ENCODE results near the gene KLHL17. TPM values are rescaled to one million over a fixed set of nuclear protein-coding genes. Genes with fewer than 3 reads are reported as not detected.

KLHL17 gene
- total RNA-seq, 1 experiment from 2014 or later = 41.4 TPM

DNA sequence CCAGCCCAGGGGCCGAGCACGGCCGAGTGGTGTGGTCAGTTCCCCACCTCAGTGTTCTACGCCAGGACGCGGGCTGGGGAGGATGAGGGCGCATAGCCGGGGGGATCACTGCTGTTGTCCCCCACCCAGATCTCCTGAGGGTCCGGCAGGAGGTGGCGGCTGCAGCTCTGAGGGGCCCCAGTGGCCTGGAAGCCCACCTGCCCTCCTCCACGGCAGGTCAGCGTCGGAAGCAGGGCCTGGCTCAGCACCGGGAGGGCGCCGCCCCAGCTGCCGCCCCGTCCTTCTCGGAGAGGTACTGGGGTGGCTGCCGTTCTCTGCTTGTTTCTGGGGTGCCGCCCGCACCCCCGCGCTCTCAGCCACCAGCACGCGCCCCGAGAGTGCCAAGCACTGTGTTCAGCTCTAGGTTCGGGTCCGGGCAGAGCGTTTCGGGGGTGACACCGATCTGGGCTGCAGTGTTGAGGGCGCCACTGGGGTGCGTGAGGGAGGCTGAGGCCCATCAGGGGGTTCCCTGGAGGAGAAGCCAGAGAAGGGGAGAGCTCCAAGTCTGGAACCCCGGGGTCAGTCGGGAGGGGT lies 19.3 kb upstream of the KLHL17 start:
- peaks cover 3 to 39% of the 10 kb centered on the region in 2 experiments for H3K4me1 Mint-ChIP-seq
- no peak overlapping the region for H3K4ac ChIP-seq (ENCODE audit: low read depth, low read length)
- no peak overlapping the region for H3K23ac ChIP-seq (ENCODE audit: insufficient read length, low read depth, low read length)
- H2BK15ac ChIP-seq (ENCODE audit: low read depth, low read length) = no peak overlapping the region
- H2BK120ac ChIP-seq (ENCODE audit: low read depth, low read length, poor library complexity, severe bottlenecking) = no peak overlapping the region
- H2BK12ac ChIP-seq (ENCODE audit: insufficient read length, low read depth, low read length) = no peak overlapping the region
- H3K27ac Mint-ChIP-seq = no peak overlapping the region
- no peak overlapping the region for H4K5ac ChIP-seq (ENCODE audit: insufficient read length, low read depth, low read length)
- H3K36me3 Mint-ChIP-seq (ENCODE audit: insufficient read depth in 1 of 3, low read depth in 3 of 3) = peaks cover 8 to 20% (median 12%) of the 10 kb centered on the region in 3 experiments
- H3K56ac ChIP-seq (ENCODE audit: insufficient read length, low read depth, low read length) = no peak overlapping the region
- no peak overlapping the region for H3K9ac ChIP-seq (ENCODE audit: extremely low read depth, insufficient read length, low read length)
- H3K23me2 ChIP-seq (ENCODE audit: insufficient read length, low read depth, low read length, poor library complexity, severe bottlenecking) = peaks cover 6% of the 10 kb centered on the region
- no peak overlapping the region for H4K91ac ChIP-seq (ENCODE audit: insufficient read length, low read depth, low read length)
- H4K8ac ChIP-seq (replicated peaks; ENCODE audit: insufficient read length, low read depth, low read length) = no peak overlapping the region
- H3K4me3 Mint-ChIP-seq = peak overlapping the region; percentile 51 to 75
- H3T11ph ChIP-seq (ENCODE audit: low read length) = no peak overlapping the region
- H3K27me3 Mint-ChIP-seq (ENCODE audit: low read depth) = peaks cover 61% of the 10 kb centered on the region
- TF ChIP-seq CTCF (conservative IDR thresholded peaks at IDR 0.05) = no peak
- H3K9me3 Mint-ChIP-seq = no peaks in the 10 kb centered on the region
- H3K79me2 ChIP-seq (ENCODE audit: insufficient read depth, low read length) = no peaks in the 10 kb centered on the region
- no peak overlapping the region for H2BK20ac ChIP-seq (ENCODE audit: low read depth, low read length, poor library complexity, severe bottlenecking)
- no peaks in the 10 kb centered on the region for H3K9me3 ChIP-seq (ENCODE audit: control insufficient read depth, low read depth, low read length)
- H3K27me3 ChIP-seq (ENCODE audit: insufficient read depth, low read length) = peaks cover 38% of the 10 kb centered on the region
- H2AFZ ChIP-seq (ENCODE audit: low read length) = no peak overlapping the region
- no peak overlapping the region for H3K18ac ChIP-seq (ENCODE audit: insufficient read length, low read depth, low read length)
- no peaks in the 10 kb centered on the region for H3K79me1 ChIP-seq (ENCODE audit: insufficient read depth, low read depth, low read length, poor library complexity, severe bottlenecking)
- H3K27ac ChIP-seq (ENCODE audit: insufficient read length, low read depth, low read length) = no peak overlapping the region
- no peak for DNase-seq
- no peak overlapping the region for H2BK5ac ChIP-seq (ENCODE audit: insufficient read length, low read length)
- H2AK5ac ChIP-seq (ENCODE audit: insufficient read length, low read length) = no peak overlapping the region
- no peak overlapping the region for H3K14ac ChIP-seq (ENCODE audit: insufficient read depth, low read length)
- WGBS (ENCODE audit: extremely low coverage, insufficient read length, low lambda C conversion rate) = no CpG with 5 or more reads among the region's 36 CpGs
- H3K4me2 ChIP-seq (ENCODE audit: insufficient read depth, insufficient read length, low read length) = peak overlapping the region; percentile 36
- H3K4me1 ChIP-seq (ENCODE audit: insufficient read depth, low read length) = no peaks in the 10 kb centered on the region
- H4K20me1 ChIP-seq (ENCODE audit: control insufficient read depth, insufficient read depth, insufficient read length) = no peaks in the 10 kb centered on the region

Measured in H9 (cell line).